ENCODE measurements around the gene TRAPPC6A.

- TF ChIP-seq, protein P1, sequence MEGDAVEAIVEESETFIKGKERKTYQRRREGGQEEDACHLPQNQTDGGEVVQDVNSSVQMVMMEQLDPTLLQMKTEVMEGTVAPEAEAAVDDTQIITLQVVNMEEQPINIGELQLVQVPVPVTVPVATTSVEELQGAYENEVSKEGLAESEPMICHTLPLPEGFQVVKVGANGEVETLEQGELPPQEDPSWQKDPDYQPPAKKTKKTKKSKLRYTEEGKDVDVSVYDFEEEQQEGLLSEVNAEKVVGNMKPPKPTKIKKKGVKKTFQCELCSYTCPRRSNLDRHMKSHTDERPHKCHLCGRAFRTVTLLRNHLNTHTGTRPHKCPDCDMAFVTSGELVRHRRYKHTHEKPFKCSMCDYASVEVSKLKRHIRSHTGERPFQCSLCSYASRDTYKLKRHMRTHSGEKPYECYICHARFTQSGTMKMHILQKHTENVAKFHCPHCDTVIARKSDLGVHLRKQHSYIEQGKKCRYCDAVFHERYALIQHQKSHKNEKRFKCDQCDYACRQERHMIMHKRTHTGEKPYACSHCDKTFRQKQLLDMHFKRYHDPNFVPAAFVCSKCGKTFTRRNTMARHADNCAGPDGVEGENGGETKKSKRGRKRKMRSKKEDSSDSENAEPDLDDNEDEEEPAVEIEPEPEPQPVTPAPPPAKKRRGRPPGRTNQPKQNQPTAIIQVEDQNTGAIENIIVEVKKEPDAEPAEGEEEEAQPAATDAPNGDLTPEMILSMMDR (conservative IDR thresholded peaks at IDR 0.05; ENCODE audit: low read depth, low read length): peak; percentile 56
- TF ChIP-seq EZH2 (IDR thresholded peaks at IDR 0.05; ENCODE audit: low read length, unreplicated experiment): no peak
Observed at GRCh38 chr19:45187421-45188100, 9.5 kb upstream of the TRAPPC6A start.
